Bone marrow (tissue), 2 donors: Measurements from ENCODE around the gene MARCHF4.
"Not testable (repeated sequence)": the region's sequence is repeated elsewhere in the genome, so short reads cannot be mapped to it uniquely, and the experiment has no call there.

Experiments
- DNase-seq, 2 donors: peaks; one replicate each; lab custom pipeline; 2025; lab: John Stamatoyannopoulos, UW

The MARCHF4 gene

GRCh38 chr2:216392018-216392562, 19.8 kb upstream of the MARCHF4 start:
- DNase-seq = no peak

GRCh38 chr2:216391401-216391800, 19.1 kb upstream of the MARCHF4 start:
- no peak for DNase-seq

- no peak for DNase-seq
These were observed 17.3 kb upstream of the MARCHF4 start for GRCh38 chr2:216389570-216389969.

GRCh38 chr2:216388046-216388884, 16.0 kb upstream of the MARCHF4 start:
- DNase-seq = no peak

GRCh38 chr2:216387262-216387661, 15.0 kb upstream of the MARCHF4 start:
- no peak for DNase-seq

- no peak for DNase-seq
These were observed 13.2 kb upstream of the MARCHF4 start for GRCh38 chr2:216385478-216385877.

GRCh38 chr2:216384409-216384808, 12.1 kb upstream of the MARCHF4 start:
- not testable (repeated sequence) for DNase-seq

- no peak for DNase-seq
These were observed 7.7 kb upstream of the MARCHF4 start for GRCh38 chr2:216379977-216380376.

- DNase-seq = no peak
These were observed 3.0 kb upstream of the MARCHF4 start for GRCh38 chr2:216375286-216375685.

- no peak for DNase-seq
These were observed 1.6 kb upstream of the MARCHF4 start for GRCh38 chr2:216373896-216374295.

GRCh38 chr2:216372761-216373291, 543 bp upstream of the MARCHF4 start:
- DNase-seq = no peak

GRCh38 chr2:216370961-216371712, 1.1 kb downstream of the MARCHF4 start:
- DNase-seq = no peak

GRCh38 chr2:216369821-216370220, 2.5 kb downstream of the MARCHF4 start:
- no peak for DNase-seq

- no peak for DNase-seq
These were observed 5.4 kb downstream of the MARCHF4 start for GRCh38 chr2:216366777-216367471.

GRCh38 chr2:216365518-216365917, 6.8 kb downstream of the MARCHF4 start:
- no peak for DNase-seq

GRCh38 chr2:216363221-216363620, 9.1 kb downstream of the MARCHF4 start:
- no peak for DNase-seq

- DNase-seq = no peak
These were observed 9.6 kb downstream of the MARCHF4 start for GRCh38 chr2:216362730-216363129.

- no peak for DNase-seq
These were observed 16.6 kb downstream of the MARCHF4 start for GRCh38 chr2:216355711-216356110.

GRCh38 chr2:216354306-216354705, 18.0 kb downstream of the MARCHF4 start:
- no peak for DNase-seq

GRCh38 chr2:216352653-216353270, 19.5 kb downstream of the MARCHF4 start:
- peak in 1 of 2 donors; percentile 68 for DNase-seq

GRCh38 chr2:216351172-216351925, 20.9 kb downstream of the MARCHF4 start:
- DNase-seq = no peak
